Transverse colon (tissue), 4 donors: ENCODE results near the gene ENTHD1. TPM values are rescaled to one million over a fixed set of nuclear protein-coding genes. Genes with fewer than 3 reads are reported as not detected.

Experiments
- DNase-seq: peaks from one replicate; pipeline ENCODE4 v3.0.0-alpha.2; 2019
- H3K27ac ChIP-seq, 4 donors: fragments of 200-600 bp; sonication (generic); 2 replicates each; pipeline ENCODE4 v1.5.1; 2016 to 2018; ENCODE audit warnings: inconsistent platforms in 4 of 4
- H3K27me3 ChIP-seq: fragments of 200-600 bp; sonication (generic); 2 replicates; pipeline ENCODE4 v1.5.1; 2017; ENCODE audit warnings: inconsistent platforms
- H3K36me3 ChIP-seq, 4 donors: fragments of 200-600 bp; sonication (generic); 2 replicates each; pipeline ENCODE4 v1.5.1; 2017 to 2019; ENCODE audit warnings: inconsistent platforms in 4 of 4
- H3K4me1 ChIP-seq, 4 donors: fragments of 200-600 bp; sonication (generic); 2 replicates each; pipeline ENCODE4 v1.5.1; 2017 to 2020; ENCODE audit warnings: inconsistent platforms in 4 of 4
- H3K4me3 ChIP-seq, 4 donors: fragments of 200-600 bp; sonication (generic); 1 replicate in 1 of 4; 2 replicates in 3 of 4; pipeline versions ENCODE4 v1.5.1 to v1.6.1; 2017 to 2019; ENCODE audit warnings: inconsistent platforms in 4 of 4
- H3K9me3 ChIP-seq, 2 donors: fragments of 200-600 bp; sonication (generic); 2 replicates each; pipeline ENCODE4 v1.5.1; 2017 to 2019; ENCODE audit warnings: inconsistent platforms in 2 of 2
- EP300 ChIP-seq: sonication (generic); formaldehyde crosslinking; IDR thresholded peaks from one replicate; pipeline ENCODE4 v1.6.1; 2017; ENCODE audit warnings: antibody characterized with exemption, low read depth
- POLR2A ChIP-seq: fragments of 450-650 bp; IDR thresholded peaks from one replicate; pipeline ENCODE4 v1.6.1; 2016; ENCODE audit warnings: antibody characterized with exemption, mild to moderate bottlenecking, moderate library complexity
- POLR2AphosphoS5 ChIP-seq, 3 donors: sonication (generic); formaldehyde crosslinking; IDR thresholded peaks; one replicate each; pipeline ENCODE4 v1.6.1; 2016; ENCODE audit warnings: antibody characterized with exemption in 3 of 3
- WGBS, 2 donors: methylation state at CpG; one replicate each; pipeline ENCODE4 v1.1.5; 2018; ENCODE audit warnings: low coverage in 1 of 2; 5-methylcytosine and 5-hydroxymethylcytosine counted together
- in situ Hi-C, 4 donors: fragments of 200-750 bp; cut with MboI; loops; one replicate each; pipeline versions ENCODE4 v1.15.0 to v1.15.1; 2017; ENCODE audit warnings: low sequenced_read_pairs in 3 of 4, low pct_ligation_motif_present in 1 of 4, low pct_unique_long_range_greater_than_20kb in 1 of 4
- intact Hi-C: fragments of 100-400 bp; cut with DNase I; formaldehyde crosslinking; loops from one replicate; pipeline ENCODE4 v1.15.1; 2023; ENCODE audit warnings: low total_unique reads
- total RNA-seq, 4 donors: library from RNA; depleted of rRNA; stranded (reverse); fragments of >200 nt; gene quantifications; one replicate each; pipeline ENCODE4 v1.1.0, GENCODE V29; 2016
- TF ChIP-seq, protein P1 (sequence below), 5 experiments: fragments of 200-600 bp in 3 of 5; fragments of 450-650 bp in 2 of 5; sonication (generic) in 3 of 5; IDR thresholded peaks; 1 replicate in 2 of 5; 2 replicates in 3 of 5; pipeline ENCODE4 v1.5.1; 2016 to 2017; ENCODE audit warnings: antibody characterized with exemption in 5 of 5, inconsistent platforms in 3 of 5, mild to moderate bottlenecking in 2 of 5, moderate library complexity in 1 of 5

Gene ENTHD1
- total RNA-seq, 4 donors from 2014 or later = not detected

DNA sequence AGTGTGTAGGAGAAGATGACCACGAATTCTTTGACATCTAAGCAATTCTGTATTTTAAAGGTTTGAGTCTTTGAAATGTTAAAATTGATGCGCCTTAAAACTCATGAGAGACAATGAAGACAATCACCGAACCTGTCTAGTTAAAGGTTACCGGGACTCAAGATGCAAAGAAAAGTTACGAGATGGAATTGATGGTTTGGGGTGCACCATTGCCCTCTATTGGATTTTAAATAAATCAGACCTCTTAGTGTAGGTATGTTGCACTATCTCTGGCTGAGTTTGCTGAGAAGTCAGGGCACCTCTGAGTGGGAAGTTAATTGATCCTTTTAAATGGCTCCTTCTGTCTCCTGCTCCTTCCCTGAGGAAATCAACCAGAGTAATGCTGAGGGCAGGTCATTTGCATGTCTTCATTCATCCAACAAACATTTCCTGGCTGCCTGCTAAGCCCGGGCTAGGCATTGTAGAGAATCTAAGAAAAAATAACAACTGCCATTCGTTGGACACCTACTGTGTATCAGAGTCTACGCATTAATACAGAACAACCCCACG is 47.3 kb upstream of the ENTHD1 start:
- WGBS, 2 donors = 66 to 75% methylated on average over 5 to 9 of the region's 9 CpGs
- Histone ChIP-seq H3K4me1 (no peaks in the 10 kb centered on the region), H3K36me3 (no peaks in the 10 kb centered on the region), H3K27me3 (no peaks in the 10 kb centered on the region), H3K4me3 (no peak overlapping the region), H3K27ac (no peak overlapping the region), H3K9me3 (no peaks in the 10 kb centered on the region)
- no peak for DNase-seq
- in situ Hi-C loops = no loop called here
- intact Hi-C loops = no loop called here
- TF ChIP-seq, protein P1, sequence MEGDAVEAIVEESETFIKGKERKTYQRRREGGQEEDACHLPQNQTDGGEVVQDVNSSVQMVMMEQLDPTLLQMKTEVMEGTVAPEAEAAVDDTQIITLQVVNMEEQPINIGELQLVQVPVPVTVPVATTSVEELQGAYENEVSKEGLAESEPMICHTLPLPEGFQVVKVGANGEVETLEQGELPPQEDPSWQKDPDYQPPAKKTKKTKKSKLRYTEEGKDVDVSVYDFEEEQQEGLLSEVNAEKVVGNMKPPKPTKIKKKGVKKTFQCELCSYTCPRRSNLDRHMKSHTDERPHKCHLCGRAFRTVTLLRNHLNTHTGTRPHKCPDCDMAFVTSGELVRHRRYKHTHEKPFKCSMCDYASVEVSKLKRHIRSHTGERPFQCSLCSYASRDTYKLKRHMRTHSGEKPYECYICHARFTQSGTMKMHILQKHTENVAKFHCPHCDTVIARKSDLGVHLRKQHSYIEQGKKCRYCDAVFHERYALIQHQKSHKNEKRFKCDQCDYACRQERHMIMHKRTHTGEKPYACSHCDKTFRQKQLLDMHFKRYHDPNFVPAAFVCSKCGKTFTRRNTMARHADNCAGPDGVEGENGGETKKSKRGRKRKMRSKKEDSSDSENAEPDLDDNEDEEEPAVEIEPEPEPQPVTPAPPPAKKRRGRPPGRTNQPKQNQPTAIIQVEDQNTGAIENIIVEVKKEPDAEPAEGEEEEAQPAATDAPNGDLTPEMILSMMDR (IDR thresholded peaks at IDR 0.05) = peak in 1 of 5 experiments; percentile 12
- no peak for TF ChIP-seq EP300
- no peak for TF ChIP-seq POLR2AphosphoS5 (IDR thresholded peaks at IDR 0.05)
- TF ChIP-seq POLR2A = no peak

DNA sequence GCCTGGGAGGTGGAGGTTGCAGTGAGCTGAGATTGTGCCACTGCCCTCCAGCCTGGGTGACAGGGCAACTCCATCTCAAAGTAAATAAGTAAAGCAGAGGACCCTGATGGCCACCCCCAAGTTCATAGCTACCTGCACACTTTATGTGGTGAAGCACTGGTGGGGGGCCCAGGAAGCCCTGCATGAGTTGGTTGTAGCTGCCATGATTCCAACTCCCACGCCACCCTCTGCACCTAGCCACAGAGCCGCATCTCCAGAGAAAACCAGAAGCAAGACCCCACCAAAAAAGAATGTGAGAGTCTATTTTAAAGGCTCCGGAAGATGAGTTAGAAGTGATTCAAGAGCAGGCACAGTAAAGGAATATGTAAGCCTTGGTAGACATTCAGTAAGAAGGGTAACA is 46.3 kb upstream of the ENTHD1 start:
- in situ Hi-C loops = no loop called here
- Histone ChIP-seq H3K36me3 (no peaks in the 10 kb centered on the region), H3K9me3 (no peaks in the 10 kb centered on the region), H3K27me3 (no peaks in the 10 kb centered on the region), H3K4me3 (no peak overlapping the region), H3K27ac (no peak overlapping the region), H3K4me1 (no peaks in the 10 kb centered on the region)
- WGBS, 2 donors = 92 to 100% methylated on average over 1 to 3 of the region's 3 CpGs
- TF ChIP-seq, protein P1 (IDR thresholded peaks at IDR 0.05) = no peak
- TF ChIP-seq POLR2A (no peak), EP300 (no peak), POLR2AphosphoS5 (IDR thresholded peaks at IDR 0.05) (no peak)
- intact Hi-C loops = no loop called here
- no peak for DNase-seq

DNA sequence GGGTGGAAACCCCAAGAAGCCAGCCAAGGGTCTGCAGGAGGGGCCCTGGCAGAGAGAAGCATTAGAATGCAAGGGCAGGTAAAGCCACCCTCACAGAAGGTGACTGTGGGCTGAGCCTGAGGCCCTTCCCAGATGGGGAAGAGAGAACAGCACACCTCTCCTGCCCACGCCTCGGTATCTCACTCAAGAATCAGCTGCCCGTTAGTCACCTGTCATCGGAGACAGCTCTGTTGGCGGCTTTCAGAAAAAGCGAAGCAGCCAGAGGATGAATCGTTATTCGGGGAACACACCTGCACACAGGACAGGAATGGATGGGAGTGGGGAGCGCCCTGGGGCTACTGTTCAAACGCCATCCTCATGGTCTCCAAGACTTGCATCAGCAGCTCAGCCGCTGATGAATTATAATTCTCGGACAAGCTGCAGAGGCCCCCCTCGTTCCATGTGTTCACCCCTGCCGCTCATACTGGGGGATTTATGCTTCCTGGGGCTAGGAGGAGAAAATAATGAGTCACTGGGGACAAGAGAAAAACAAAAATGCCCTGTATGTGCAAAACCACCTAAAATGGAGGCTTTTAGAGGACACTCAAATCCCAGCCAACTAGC is 45.0 kb upstream of the ENTHD1 start:
- no peaks in the 10 kb centered on the region for H3K4me1 ChIP-seq
- no peaks in the 10 kb centered on the region for H3K36me3 ChIP-seq
- TF ChIP-seq POLR2AphosphoS5 (IDR thresholded peaks at IDR 0.05) (no peak), EP300 (no peak), POLR2A (no peak)
- TF ChIP-seq, protein P1 (IDR thresholded peaks at IDR 0.05) = no peak
- peaks cover 8% of the 10 kb centered on the region for H3K27me3 ChIP-seq
- H3K27ac ChIP-seq = no peak overlapping the region
- in situ Hi-C loops (no loop called here), intact Hi-C loops (no loop called here)
- no peaks in the 10 kb centered on the region for H3K9me3 ChIP-seq
- H3K4me3 ChIP-seq = no peak overlapping the region
- 89% methylated on average over 14 of the region's 14 CpGs; no CpG with 5 or more reads in 1 of the 2 donors for WGBS, 2 donors
- no peak for DNase-seq

DNA sequence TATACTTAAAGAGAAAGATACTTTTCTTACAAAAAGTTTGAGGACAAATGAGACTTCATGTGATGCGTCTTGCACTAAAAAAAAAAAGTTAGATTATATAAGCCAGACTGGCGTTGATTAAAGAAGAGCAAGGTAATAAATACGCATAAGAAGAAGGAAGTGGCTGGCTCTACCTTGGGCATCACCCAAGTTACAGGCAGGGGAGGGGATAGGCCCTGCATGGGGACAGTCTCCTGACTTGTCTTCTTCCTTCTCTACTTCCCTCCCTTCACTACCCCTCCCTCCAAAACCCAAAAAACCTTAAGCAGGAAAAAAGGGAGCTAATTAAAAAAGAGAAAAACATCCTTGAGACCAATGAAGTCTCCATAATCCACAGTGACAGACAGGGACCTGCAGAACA is 44.3 kb upstream of the ENTHD1 start:
- TF ChIP-seq POLR2AphosphoS5 (IDR thresholded peaks at IDR 0.05) (no peak), EP300 (no peak), POLR2A (no peak)
- TF ChIP-seq, protein P1 (IDR thresholded peaks at IDR 0.05) = no peak
- in situ Hi-C loops = no loop called here
- Histone ChIP-seq H3K4me3 (no peak overlapping the region), H3K36me3 (no peaks in the 10 kb centered on the region), H3K27me3 (peaks cover 8% of the 10 kb centered on the region), H3K27ac (no peak overlapping the region), H3K9me3 (no peaks in the 10 kb centered on the region), H3K4me1 (no peaks in the 10 kb centered on the region)
- DNase-seq = no peak
- intact Hi-C loops = no loop called here
- 72% methylated on average over 3 of the region's 3 CpGs for WGBS, 2 donors
